Heart left ventricle (tissue), 16 donors: Measurements from ENCODE around the gene HS6ST3. TPM values are rescaled to one million over a fixed set of nuclear protein-coding genes. Genes with fewer than 3 reads are reported as not detected.

ENCODE experiments used
- ATAC-seq, 4 donors: fragments of 200-7000 bp; cut with Tn5 transposase; one replicate each; pipeline ENCODE4 v1.9.1; 2020 to 2022; ENCODE audit warnings: moderate library complexity in 4 of 4, mild to moderate bottlenecking in 3 of 4, moderate number of reproducible peaks in 1 of 4
- DNase-seq, 5 donors: peaks; one replicate each; pipeline ENCODE4 v3.0.0-alpha.2; 2020
- H3K27ac ChIP-seq, 12 donors: fragments of 200-600 bp; sonication (generic) in 4 of 12; one replicate each; pipeline versions ENCODE4 v1.5.0 to v1.8.0; 2016 to 2022; ENCODE audit warnings: mild to moderate bottlenecking in 2 of 12
- H3K27me3 ChIP-seq, 9 donors: fragments of 200-600 bp; sonication (generic) in 2 of 9; one replicate each; pipeline versions ENCODE4 v1.5.1 to v1.8.0; 2016 to 2022; ENCODE audit warnings: mild to moderate bottlenecking in 3 of 9
- H3K36me3 ChIP-seq, 9 donors: fragments of 200-600 bp; sonication (generic) in 2 of 9; one replicate each; pipeline versions ENCODE4 v1.5.0 to v1.8.0; 2018 to 2022; ENCODE audit warnings: mild to moderate bottlenecking in 2 of 9
- H3K4me1 ChIP-seq, 12 donors: fragments of 200-600 bp; sonication (generic) in 4 of 12; one replicate each; pipeline versions ENCODE4 v1.5.0 to v1.8.0; 2016 to 2022; ENCODE audit warnings: mild to moderate bottlenecking in 3 of 12
- H3K4me3 ChIP-seq, 12 donors: fragments of 200-600 bp; sonication (generic) in 4 of 12; one replicate each; pipeline versions ENCODE4 v1.5.0 to v1.8.0; 2017 to 2022; ENCODE audit warnings: mild to moderate bottlenecking in 9 of 12, moderate library complexity in 4 of 12
- H3K9me3 ChIP-seq, 12 donors: fragments of 200-600 bp; sonication (generic) in 4 of 12; one replicate each; pipeline versions ENCODE4 v1.5.0 to v1.8.0; 2016 to 2022; ENCODE audit warnings: mild to moderate bottlenecking in 1 of 12
- POLR2A ChIP-seq, 2 donors: fragments of 450-650 bp; IDR thresholded peaks; one replicate each; pipeline ENCODE4 v1.6.1; 2017; ENCODE audit warnings: antibody characterized with exemption in 2 of 2, mild to moderate bottlenecking in 2 of 2, moderate library complexity in 2 of 2
- WGBS, 4 donors: extraction: QIAGEN DNeasy Blood & Tissue Kit in 2 of 4; methylation state at CpG; one replicate each; pipeline versions ENCODE4 v1.1.5 to v1.1.7; 2013 to 2018; 5-methylcytosine and 5-hydroxymethylcytosine counted together
- intact Hi-C, 10 donors: fragments of 100-400 bp; cut with DNase I; formaldehyde crosslinking; loops; one replicate each; pipeline versions ENCODE4 v1.11.1 to v1.14.2; 2022
- polyA plus RNA-seq, 2 donors: library from polyadenylated mRNA; stranded (reverse); fragments of 200-250 nt; gene quantifications; one replicate each; pipeline ENCODE4 v1.2.3, GENCODE V29; 2013
- total RNA-seq, 9 donors: library from RNA; depleted of rRNA in 2 of 9; stranded (reverse); fragments of >200 nt in 2 of 9; fragmentation: NEBNext Ultra II Directional in 3 of 9; extraction: Animal tissue kit (Norgen Biotek cat#: 25700) in 3 of 9; gene quantifications; one replicate each; pipeline versions ENCODE4 v1.1.0 to v1.2.4, GENCODE V29; 2016 to 2023
- TF ChIP-seq, protein P1 (sequence below), 12 donors: fragments of 200-600 bp; sonication (generic) in 4 of 12; IDR thresholded peaks; one replicate each; pipeline versions ENCODE4 v1.5.0 to v1.8.0; 2018 to 2022; ENCODE audit warnings: antibody characterized with exemption in 12 of 12, mild to moderate bottlenecking in 5 of 12
- donor health status: ischemic (EF 13 %, LVEDD 7.1; RV severe dilation, severe dysfunction).
- donor health status: healthy with polysubstance abuse.
- donor health status: DM: no; HTN: yes; CAD: no.
- donor health status: DM: no; HTN: no; CAD: no.
- donor health status: ischemic (EF 25% LVEDD 6.9; RV normal size, moderate dysfunction).
- donor health status: ischemic (EF 25% LVEDD 5.7; RV mildly dilated, moderate dysfunction).
- donor health status: healthy.
- donor health status: DM: yes; HTN: yes; CAD: no.
- donor health status: ischemic (EF 35%, LVEDD 5.7; RV mildly dilated, moderate dysfunction).
- donor health status: nonischemic (EF 11% LVEDD 7.7; RV severe dilation, severe dysfunction).
- donor health status: DM: yes; HTN: yes; CAD: no.
- donor health status: PGD.
- donor health status: ischemic (EF 29% LVEDD 5.4; RV normal size, mild dysfunction).
- donor health status: nonischemic (EF 23%, LVEDD 6.1; RV moderate dilation, normal function).

Gene HS6ST3
- total and polyA plus RNA-seq, 11 donors = 0.01 to 5.2 (median 1.2) TPM

DNA sequence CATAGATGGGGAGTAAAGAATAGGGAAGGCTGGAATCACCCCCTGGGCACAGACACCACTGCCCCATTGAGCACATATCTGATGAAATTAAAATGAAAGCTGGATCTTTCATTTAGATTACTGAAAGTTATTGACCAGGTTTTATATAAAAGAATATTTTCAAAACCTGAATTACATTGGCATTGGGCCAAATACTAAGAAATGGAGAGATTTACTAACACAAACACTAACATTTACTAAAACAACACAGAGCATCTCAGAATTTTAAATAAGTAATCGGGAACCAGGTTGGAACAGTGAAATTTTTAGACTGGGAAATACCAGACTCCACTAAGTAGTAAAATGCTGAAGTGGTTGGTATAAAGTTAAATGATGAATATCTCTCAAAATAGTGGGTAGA, 88.9 kb downstream of the HS6ST3 start:
- no peak for ATAC-seq
- 79 to 93% (median 86%) methylated on average over 1 of the region's 1 CpG for WGBS, 4 donors
- no peak overlapping the region for H3K4me3 ChIP-seq
- no peaks in the 10 kb centered on the region for H3K36me3 ChIP-seq
- H3K4me1 ChIP-seq = no peaks in the 10 kb centered on the region
- H3K27ac ChIP-seq = no peak overlapping the region
- intact Hi-C loops = no loop called here
- H3K9me3 ChIP-seq = no peaks in the 10 kb centered on the region
- H3K27me3 ChIP-seq = no peaks in the 10 kb centered on the region
- TF ChIP-seq POLR2A (IDR thresholded peaks at IDR 0.05) = no peak
- TF ChIP-seq, protein P1, sequence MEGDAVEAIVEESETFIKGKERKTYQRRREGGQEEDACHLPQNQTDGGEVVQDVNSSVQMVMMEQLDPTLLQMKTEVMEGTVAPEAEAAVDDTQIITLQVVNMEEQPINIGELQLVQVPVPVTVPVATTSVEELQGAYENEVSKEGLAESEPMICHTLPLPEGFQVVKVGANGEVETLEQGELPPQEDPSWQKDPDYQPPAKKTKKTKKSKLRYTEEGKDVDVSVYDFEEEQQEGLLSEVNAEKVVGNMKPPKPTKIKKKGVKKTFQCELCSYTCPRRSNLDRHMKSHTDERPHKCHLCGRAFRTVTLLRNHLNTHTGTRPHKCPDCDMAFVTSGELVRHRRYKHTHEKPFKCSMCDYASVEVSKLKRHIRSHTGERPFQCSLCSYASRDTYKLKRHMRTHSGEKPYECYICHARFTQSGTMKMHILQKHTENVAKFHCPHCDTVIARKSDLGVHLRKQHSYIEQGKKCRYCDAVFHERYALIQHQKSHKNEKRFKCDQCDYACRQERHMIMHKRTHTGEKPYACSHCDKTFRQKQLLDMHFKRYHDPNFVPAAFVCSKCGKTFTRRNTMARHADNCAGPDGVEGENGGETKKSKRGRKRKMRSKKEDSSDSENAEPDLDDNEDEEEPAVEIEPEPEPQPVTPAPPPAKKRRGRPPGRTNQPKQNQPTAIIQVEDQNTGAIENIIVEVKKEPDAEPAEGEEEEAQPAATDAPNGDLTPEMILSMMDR (IDR thresholded peaks at IDR 0.05) = no peak
- DNase-seq = no peak

DNA sequence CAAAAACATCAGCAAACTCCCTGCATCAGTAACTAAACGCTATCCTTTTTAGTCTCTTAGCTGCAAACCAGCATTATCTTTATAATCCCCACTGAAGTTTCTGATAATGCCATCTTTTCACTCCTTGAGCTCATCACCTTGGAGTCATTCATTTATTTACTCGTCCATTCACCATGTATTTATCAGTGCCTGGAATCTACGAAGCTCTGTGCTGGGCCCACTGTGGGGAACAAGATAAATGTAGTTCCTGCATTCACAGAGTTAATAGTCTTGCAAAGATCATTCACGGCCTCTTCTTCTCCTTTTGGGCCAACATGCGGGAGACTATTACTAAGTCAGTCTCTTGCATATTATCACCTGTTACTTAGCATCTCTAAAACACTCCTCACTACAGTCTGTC, 89.4 kb downstream of the HS6ST3 start:
- Histone ChIP-seq H3K27ac (no peak overlapping the region), H3K27me3 (no peaks in the 10 kb centered on the region), H3K4me3 (no peak overlapping the region), H3K4me1 (no peaks in the 10 kb centered on the region), H3K9me3 (no peaks in the 10 kb centered on the region), H3K36me3 (no peaks in the 10 kb centered on the region)
- intact Hi-C loops = no loop called here
- TF ChIP-seq POLR2A (IDR thresholded peaks at IDR 0.05) = no peak
- TF ChIP-seq, protein P1 (IDR thresholded peaks at IDR 0.05) = no peak
- DNase-seq = no peak
- ATAC-seq = no peak
- WGBS, 4 donors = 50 to 64% (median 53%) methylated on average over 5 of the region's 5 CpGs

DNA sequence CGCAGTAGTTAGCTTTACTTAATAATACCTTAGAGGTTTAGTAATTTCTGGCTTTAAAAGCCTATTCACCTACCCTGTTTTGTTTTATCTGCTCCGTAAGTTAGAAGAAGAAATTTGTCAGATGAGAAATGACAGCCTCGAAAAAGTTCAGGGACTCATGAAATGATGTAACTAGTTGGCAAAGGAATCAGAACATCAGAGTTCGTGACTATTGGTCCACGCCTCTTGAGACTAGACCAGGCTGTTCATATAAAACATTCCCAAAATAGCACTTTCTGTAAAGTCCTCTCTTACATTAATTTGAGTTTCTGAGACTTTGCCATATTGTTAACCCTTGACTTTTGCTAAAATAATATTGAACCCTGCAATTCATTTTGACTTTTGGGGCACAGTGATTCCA, 92.0 kb downstream of the HS6ST3 start:
- no peak for TF ChIP-seq POLR2A (IDR thresholded peaks at IDR 0.05)
- TF ChIP-seq, protein P1 (IDR thresholded peaks at IDR 0.05) = no peak
- 60 to 72% (median 65%) methylated on average over 5 of the region's 5 CpGs for WGBS, 4 donors
- H3K9me3 ChIP-seq = no peaks in the 10 kb centered on the region
- no peaks in the 10 kb centered on the region for H3K27me3 ChIP-seq
- ATAC-seq (no peak), DNase-seq (no peak)
- no peaks in the 10 kb centered on the region for H3K36me3 ChIP-seq
- no peak overlapping the region for H3K27ac ChIP-seq
- no peaks in the 10 kb centered on the region for H3K4me1 ChIP-seq
- intact Hi-C loops = no loop called here
- no peak overlapping the region for H3K4me3 ChIP-seq

DNA sequence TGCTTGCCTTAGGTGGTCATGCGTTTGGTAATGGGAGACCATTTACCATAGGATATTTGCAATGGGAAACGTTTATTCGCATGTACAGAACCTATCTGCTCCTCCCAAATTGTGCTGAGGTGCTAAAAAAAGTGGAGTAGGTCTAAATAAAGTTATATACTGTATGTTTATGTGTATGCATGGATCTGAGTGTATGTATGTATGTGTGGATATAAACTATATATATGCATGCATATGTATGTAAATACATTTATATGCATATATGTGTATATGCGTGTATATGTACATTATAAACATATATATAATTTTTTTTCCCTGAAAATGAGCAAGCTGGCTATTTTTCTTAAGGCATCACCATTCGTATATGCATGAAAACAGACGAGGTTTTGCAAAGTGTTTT, 95.9 kb downstream of the HS6ST3 start:
- intact Hi-C loops = no loop called here
- 84 to 90% (median 88%) methylated on average over 6 of the region's 6 CpGs for WGBS, 4 donors
- Histone ChIP-seq H3K4me1 (no peaks in the 10 kb centered on the region), H3K9me3 (no peaks in the 10 kb centered on the region), H3K36me3 (no peaks in the 10 kb centered on the region), H3K27ac (no peak overlapping the region), H3K4me3 (no peak overlapping the region), H3K27me3 (no peaks in the 10 kb centered on the region)
- ATAC-seq (no peak), DNase-seq (no peak)
- TF ChIP-seq, protein P1 (IDR thresholded peaks at IDR 0.05) = no peak
- no peak for TF ChIP-seq POLR2A (IDR thresholded peaks at IDR 0.05)
